Amygdala (tissue), 56 donors: ENCODE results near the gene ZNF490.
"Not testable (repeated sequence)": the region's sequence is repeated elsewhere in the genome, so short reads cannot be mapped to it uniquely, and the experiment has no call there.

Source experiments
- DNase-seq, 56 donors: peaks; one replicate each; lab custom pipeline; 2025; lab: John Stamatoyannopoulos, UW

ZNF490 gene

GRCh38 chr19:12610540-12611360 is at the start of gene ZNF490, which contains the start of gene ZNF791:
Gene ZNF490, minus strand, starts transcription at chr19:12610813. Its CDS starts 133 bp downstream, at chr19:12610680.
Gene ZNF791, plus strand, starts transcription at chr19:12610920. Its CDS starts 160 bp downstream, at chr19:12611080.
- peak; percentile 66 to 100 (median 96) for DNase-seq

DNA sequence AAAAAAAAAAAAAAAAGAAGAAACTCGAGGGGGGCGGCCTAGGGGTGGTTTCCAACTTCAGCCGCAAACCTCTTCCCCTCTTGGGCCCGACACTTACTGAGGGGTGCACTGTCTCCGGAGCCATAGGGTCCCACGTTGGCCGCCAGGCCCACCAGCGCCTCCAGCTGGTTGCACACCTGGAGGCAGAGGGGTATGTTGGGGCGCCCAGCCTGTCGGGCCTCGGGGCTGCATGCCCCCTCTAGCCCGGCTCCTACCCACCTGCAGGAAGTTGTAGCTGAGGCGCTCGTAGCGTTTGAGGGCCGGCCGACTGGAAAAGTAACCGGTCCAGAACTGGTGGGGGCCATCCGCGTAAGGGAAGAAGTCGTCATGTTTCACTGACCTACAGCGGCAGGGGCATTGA is 47.4 kb upstream of the ZNF490 start:
- no peak for DNase-seq

DNA sequence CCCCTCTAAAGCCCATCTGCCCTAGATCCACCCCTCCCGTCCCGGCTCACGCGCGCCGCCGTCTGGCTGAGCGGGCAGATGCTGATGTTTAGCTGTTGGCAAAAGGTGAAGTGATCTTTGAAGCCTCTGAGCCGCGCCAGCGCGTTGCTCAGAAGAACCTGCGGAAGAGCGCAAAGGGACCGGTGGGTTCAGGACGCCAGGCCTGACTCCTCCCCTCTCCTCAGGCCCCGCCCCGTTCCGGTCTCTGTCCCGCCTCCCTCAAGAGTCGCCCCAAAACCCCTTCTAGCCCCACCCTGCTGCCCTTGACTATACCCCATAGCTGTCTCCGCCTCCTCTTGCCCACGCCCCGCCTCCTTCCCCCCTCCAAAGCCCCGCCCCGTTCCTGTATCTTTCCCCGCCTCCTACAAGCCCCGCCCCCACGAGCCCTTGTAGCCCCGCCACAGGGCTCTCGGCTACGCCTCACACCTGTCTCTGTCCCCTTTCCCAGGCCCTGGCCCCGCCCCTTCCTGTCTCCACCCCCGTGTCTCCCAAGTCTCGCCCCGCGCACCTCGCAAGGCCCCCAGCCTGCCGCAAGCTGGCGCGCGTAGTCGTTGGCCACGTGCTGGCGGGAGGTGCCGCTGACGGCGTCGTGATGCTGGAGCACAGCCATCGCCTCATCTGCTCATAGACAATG is 46.4 kb upstream of the ZNF490 start:
- DNase-seq: no peak

- no peak for DNase-seq
These were observed 44.9 kb upstream of the ZNF490 start for GRCh38 chr19:12655546-12655945.

- no peak for DNase-seq
These were observed 41.6 kb upstream of the ZNF490 start for GRCh38 chr19:12652219-12652618.

- no peak for DNase-seq
These were observed 39.3 kb upstream of the ZNF490 start for GRCh38 chr19:12649941-12650340.

DNA sequence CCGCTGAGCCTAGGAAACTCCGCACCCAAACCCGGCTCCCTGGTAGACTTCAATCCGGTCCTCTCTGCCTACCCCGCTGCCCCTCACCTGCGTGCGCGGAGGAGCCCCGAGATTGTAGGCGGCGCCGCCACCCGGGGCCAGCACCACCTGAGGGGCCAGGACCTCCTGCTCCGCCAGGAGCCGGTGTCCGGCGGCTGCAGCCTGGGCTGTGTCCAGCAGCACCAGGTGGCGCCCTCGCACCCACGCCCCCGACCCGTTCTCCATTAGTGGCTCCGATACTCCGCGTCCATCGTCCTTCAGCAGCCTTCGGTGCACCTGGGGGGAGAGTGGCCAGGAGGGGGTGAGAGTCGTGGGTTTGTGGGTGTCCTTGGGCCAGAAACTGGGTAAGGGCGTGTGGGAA is 37.5 kb upstream of the ZNF490 start:
- DNase-seq: peak in 3 of 56 donors; percentile 11 to 53 (median 13)

DNA sequence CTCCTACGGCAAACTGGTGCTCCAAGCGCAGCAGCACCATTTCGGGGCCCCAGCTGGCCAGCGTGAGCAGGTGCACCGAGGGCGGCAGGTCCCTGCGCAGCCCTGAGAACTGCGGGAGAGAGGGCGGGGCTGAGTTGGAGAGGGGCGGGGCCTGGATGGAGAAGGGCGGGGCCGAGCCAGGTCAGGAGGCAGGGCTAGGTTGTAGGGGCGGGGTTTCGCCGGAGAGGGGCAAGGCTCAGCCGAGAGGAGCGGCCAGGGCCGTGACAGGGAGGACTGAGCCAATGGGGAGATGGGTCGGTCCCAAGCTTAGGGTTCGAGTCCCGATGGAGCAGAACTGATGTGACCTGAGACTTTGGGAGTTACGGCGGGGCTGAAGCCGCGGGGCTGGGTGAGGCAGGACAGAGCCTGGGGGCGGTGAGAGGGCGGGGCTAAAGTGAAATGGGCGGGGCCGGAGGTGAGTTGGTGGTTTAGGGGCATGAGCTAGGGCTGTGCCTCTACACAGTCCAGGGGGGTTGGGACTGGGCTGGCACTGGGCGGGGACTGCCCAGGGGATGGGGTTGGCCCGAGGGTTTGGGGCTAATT is 37.0 kb upstream of the ZNF490 start:
- peak in 19 of 56 donors; percentile 1 to 57 (median 21) for DNase-seq

- DNase-seq: no peak
These were observed 36.4 kb upstream of the ZNF490 start for GRCh38 chr19:12647047-12647446.

DNA sequence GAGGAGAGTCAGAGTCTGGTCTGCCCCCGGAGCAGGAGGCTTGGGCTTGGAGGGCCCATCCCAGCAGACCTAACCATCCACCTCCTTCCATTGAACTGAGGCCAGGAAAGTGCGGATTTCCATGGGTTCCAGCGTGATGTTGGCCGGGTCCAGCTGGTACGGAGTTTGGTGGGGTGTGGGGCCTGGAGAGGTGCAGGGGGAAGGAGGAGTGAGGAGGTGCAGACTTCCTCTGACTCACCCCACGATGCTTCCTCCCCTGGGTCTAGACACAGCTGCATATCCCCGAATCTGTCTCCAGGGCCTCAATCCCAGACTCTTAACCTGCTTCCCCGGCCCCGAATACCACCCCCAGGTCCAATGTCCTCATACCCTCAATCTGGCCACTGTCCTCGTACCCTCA is 35.9 kb upstream of the ZNF490 start:
- DNase-seq: no peak

DNA sequence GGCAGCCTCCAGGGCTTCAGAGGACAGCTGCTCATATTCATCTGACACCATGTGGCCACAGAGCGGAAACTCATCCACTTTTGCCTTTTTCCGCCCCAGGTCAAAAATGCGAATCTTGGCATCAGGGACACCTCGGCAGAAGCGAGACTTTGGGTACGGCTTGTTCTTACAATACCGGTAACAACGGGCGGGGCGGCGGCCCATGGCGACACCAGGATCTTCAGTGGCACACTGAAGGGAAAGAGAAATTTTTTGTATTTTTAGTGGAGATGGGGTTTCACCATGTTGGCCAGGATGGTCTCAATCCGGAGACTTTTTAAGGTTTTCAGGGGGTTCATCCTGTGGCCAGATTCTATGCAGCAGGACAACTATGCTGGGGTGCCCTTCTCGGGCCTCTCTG is 33.1 kb upstream of the ZNF490 start:
- DNase-seq: not testable (repeated sequence)

GRCh38 chr19:12642506-12642905 is 31.9 kb upstream of the ZNF490 start:
- DNase-seq: no peak

- DNase-seq: no peak
These were observed 30.8 kb upstream of the ZNF490 start for GRCh38 chr19:12641456-12641855.

GRCh38 chr19:12639901-12640613 is 29.4 kb upstream of the ZNF490 start:
- peak in 50 of 56 donors; percentile 10 to 80 (median 50) for DNase-seq

DNA sequence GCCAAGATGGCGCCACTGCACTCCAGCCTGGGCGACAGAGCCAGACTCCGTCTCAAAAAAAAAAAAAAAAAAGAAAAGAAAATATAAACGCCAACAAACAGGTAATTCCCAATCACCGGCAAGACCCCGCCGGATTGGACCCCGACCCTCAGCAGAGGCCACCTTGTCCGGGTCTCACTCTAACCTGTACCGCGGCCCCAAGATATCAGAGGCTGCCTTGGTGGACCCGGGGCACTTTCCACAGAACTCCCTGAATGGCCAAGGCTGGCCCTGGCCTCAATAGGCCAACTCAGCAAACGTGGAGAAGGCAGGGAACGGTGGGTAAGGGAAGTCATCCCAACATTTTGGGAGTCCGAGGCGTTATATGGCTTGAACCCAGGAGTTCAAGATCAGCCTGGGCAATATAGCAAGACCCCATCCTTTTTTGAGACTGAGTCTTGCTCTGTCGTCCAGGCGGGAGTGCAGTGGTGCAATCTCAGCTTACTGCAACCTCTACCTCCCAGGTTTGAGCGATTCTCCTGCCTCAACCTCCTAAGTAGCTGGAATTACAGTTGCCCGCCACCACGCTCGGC is 28.1 kb upstream of the ZNF490 start:
- DNase-seq: no peak

DNA sequence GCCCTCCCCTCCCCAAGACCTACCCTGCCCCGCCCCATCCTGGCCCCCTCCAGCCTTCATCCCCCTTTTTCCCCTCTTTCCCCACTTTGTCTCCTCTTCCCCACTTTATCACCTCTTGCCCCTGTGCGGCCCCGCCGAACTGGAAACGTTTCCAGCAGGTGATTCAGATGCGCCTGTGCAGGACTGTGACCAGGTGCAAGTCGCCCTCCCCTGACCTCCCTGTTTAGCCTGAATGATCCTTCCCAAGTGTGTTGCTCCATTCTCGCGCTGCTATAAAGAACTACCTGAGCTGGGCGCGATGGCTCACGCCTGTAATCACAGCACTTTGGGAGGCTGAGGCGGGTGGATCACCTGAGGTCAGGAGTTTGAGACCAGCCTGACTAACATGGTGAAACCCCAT is 26.0 kb upstream of the ZNF490 start:
- no peak for DNase-seq

- no peak for DNase-seq
These were observed 18.6 kb upstream of the ZNF490 start for GRCh38 chr19:12629215-12629614.

GRCh38 chr19:12628040-12629022 is 17.7 kb upstream of the ZNF490 start:
- no peak for DNase-seq

DNA sequence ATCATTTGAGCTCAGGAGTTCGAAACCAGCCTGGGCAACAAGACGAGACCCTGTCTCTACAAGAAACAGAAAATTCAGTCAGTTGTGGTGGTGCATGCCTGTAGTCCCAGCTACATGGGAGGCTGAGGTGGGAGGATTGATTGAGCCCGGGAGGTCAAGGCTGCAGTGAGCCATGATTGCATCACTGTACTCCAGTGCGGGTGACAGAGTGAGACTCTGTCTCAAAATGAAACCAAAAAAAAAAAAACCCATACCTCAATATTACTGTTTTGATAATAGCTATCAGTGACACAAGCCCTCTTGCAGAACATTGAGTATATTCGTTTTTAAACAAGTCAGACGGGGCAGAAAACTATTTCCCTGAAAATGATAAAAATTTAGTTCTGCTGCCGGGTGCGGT is 16.3 kb upstream of the ZNF490 start:
- no peak for DNase-seq
